ENCODE measurements around the gene VSTM2B.

Gene VSTM2B

DNA sequence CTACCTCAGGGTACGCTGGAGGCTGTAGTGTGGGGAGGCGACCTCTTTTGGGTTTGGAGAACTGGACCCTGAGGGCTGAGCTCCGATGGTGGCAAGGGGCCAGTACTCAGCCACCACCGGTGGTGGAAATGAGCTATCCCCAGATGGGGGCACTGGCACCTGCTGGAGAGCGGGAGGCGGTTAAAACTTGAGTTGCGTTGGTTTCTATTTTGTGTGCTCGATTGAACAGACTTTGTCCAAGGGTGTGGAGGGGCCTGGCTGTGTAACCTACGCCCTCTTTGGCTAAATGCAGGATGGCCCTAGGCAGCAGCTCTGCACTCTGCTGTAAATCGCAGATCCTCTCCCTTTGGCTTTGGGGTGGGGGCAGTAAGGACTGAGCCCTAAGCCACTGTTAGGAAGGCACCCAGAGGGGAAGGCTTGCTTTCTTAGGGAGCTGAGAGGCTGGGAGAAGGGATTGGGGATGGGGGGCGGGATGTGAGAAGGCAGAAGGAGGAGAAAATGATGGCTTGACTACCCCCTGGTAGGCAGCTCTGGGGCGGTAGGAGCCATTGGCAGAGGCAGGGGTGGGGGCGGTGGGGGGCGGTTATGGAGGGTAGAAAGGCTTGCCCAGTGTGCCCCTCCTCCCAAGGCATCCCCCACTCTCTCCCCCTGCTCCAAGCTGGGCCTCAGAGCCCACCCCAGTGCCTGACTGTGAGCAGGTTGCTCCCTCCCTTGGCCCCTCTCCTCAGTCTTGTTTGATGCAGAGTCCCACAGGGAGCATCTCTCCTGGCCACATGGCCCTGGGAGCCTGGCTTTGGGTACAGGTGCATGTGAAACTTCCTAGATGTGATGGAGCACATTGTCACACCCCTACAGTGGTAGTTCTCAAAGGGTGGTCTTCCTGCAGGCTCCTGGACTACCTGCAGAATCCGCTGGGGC lies 5.0 kb downstream of the VSTM2B start:
- DNase-seq (ENCODE audit: low read depth), result no peak
- H3K4me3 ChIP-seq (ENCODE audit: low read depth, low read length), result no peak overlapping the region
- TF ChIP-seq POLR2A (IDR thresholded peaks at IDR 0.05; ENCODE audit: extremely low read depth, insufficient read length) (no peak), MYC (IDR thresholded peaks at IDR 0.05; ENCODE audit: low read depth, low read length) (no peak)
- TF ChIP-seq, protein P1, sequence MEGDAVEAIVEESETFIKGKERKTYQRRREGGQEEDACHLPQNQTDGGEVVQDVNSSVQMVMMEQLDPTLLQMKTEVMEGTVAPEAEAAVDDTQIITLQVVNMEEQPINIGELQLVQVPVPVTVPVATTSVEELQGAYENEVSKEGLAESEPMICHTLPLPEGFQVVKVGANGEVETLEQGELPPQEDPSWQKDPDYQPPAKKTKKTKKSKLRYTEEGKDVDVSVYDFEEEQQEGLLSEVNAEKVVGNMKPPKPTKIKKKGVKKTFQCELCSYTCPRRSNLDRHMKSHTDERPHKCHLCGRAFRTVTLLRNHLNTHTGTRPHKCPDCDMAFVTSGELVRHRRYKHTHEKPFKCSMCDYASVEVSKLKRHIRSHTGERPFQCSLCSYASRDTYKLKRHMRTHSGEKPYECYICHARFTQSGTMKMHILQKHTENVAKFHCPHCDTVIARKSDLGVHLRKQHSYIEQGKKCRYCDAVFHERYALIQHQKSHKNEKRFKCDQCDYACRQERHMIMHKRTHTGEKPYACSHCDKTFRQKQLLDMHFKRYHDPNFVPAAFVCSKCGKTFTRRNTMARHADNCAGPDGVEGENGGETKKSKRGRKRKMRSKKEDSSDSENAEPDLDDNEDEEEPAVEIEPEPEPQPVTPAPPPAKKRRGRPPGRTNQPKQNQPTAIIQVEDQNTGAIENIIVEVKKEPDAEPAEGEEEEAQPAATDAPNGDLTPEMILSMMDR (IDR thresholded peaks at IDR 0.05; ENCODE audit: low read depth, low read length), result no peak
- TF ChIP-seq, protein P2, sequence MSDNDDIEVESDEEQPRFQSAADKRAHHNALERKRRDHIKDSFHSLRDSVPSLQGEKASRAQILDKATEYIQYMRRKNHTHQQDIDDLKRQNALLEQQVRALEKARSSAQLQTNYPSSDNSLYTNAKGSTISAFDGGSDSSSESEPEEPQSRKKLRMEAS (IDR thresholded peaks at IDR 0.05; ENCODE audit: low read depth, low read length), result no peak

DNA sequence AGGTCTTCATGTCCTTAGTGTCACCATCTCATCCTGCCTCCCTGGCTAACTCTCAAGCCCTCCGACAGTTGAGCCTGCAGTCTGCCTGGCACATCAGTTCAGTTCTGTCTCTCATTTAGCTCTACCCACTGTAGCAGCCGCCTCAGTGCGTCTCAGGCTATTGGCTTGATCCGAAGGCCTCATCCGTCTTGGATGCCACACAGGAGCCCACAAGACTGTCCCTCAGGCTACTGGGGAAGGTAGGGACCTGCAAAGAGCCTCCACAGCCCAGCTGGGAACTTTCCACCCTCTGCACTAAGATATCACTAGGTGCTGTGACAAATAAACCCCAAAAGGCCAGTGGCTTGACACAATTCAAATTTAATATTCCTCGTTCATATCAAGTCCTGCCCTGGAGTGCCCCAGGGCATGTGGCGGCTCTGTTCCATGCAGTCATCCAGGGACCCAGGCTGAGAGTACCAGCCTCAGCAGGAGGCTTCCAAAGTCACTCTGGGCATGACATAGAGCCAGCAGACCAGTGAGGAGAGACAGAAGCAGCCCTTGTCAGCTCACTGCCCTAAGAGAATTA lies 5.7 kb downstream of the VSTM2B start:
- no peak for TF ChIP-seq MYC (IDR thresholded peaks at IDR 0.05; ENCODE audit: low read depth, low read length)
- no peak for TF ChIP-seq POLR2A (IDR thresholded peaks at IDR 0.05; ENCODE audit: extremely low read depth, insufficient read length)
- TF ChIP-seq, protein P2 (IDR thresholded peaks at IDR 0.05; ENCODE audit: low read depth, low read length), result no peak
- TF ChIP-seq, protein P1 (IDR thresholded peaks at IDR 0.05; ENCODE audit: low read depth, low read length), result no peak
- no peak for DNase-seq (ENCODE audit: low read depth)
- no peak overlapping the region for H3K4me3 ChIP-seq (ENCODE audit: low read depth, low read length)

DNA sequence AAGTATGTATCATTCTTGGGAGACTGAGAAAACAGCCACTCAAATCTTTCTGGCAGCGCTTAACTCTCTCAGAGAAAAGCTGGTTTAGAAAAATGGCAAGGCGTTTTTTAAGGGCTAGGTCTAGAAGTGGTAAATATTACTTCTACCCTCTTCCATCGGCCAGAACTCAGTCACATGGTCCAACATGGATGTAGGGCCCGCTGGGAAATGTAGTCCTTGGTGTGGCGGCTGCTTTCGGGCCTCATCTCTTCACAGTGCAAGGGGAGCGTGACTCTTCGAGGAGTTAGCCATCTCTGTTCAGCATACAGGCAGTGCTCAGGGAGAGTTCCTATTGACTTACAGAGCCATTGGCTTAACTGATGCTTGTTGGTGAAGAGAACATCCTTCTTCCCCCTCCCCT lies 6.3 kb downstream of the VSTM2B start:
- DNase-seq (ENCODE audit: low read depth), result no peak
- H3K4me3 ChIP-seq (ENCODE audit: low read depth, low read length), result no peak overlapping the region
- no peak for TF ChIP-seq MYC (IDR thresholded peaks at IDR 0.05; ENCODE audit: low read depth, low read length)
- TF ChIP-seq, protein P2 (IDR thresholded peaks at IDR 0.05; ENCODE audit: low read depth, low read length), result no peak

DNA sequence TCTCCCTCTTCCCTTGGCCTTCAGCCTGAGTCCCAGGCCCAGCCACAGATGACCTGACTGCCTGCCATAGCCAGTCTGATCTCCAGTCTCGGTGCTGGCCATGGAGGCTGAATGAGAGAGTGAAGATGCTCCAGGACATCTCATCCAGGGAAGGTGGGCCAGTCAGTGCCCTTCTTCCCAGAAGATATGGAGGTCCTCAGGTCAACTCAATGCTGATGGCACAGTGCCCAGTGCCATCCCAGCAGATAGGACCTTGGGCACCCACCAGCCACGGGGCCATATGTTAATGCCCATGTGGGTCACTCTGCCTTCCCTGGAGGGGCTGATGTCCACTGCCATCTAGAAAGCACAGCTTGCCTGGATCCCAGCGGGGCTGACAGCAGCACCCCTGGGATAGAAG lies 7.2 kb downstream of the VSTM2B start:
- TF ChIP-seq MYC (IDR thresholded peaks at IDR 0.05; ENCODE audit: low read depth, low read length), result no peak
- TF ChIP-seq, protein P2 (IDR thresholded peaks at IDR 0.05; ENCODE audit: low read depth, low read length), result no peak
- TF ChIP-seq POLR2A (IDR thresholded peaks at IDR 0.05; ENCODE audit: extremely low read depth, insufficient read length), result no peak
- TF ChIP-seq, protein P1 (IDR thresholded peaks at IDR 0.05; ENCODE audit: low read depth, low read length), result no peak
- H3K4me3 ChIP-seq (ENCODE audit: low read depth, low read length), result no peak overlapping the region
- no peak for DNase-seq (ENCODE audit: low read depth)

DNA sequence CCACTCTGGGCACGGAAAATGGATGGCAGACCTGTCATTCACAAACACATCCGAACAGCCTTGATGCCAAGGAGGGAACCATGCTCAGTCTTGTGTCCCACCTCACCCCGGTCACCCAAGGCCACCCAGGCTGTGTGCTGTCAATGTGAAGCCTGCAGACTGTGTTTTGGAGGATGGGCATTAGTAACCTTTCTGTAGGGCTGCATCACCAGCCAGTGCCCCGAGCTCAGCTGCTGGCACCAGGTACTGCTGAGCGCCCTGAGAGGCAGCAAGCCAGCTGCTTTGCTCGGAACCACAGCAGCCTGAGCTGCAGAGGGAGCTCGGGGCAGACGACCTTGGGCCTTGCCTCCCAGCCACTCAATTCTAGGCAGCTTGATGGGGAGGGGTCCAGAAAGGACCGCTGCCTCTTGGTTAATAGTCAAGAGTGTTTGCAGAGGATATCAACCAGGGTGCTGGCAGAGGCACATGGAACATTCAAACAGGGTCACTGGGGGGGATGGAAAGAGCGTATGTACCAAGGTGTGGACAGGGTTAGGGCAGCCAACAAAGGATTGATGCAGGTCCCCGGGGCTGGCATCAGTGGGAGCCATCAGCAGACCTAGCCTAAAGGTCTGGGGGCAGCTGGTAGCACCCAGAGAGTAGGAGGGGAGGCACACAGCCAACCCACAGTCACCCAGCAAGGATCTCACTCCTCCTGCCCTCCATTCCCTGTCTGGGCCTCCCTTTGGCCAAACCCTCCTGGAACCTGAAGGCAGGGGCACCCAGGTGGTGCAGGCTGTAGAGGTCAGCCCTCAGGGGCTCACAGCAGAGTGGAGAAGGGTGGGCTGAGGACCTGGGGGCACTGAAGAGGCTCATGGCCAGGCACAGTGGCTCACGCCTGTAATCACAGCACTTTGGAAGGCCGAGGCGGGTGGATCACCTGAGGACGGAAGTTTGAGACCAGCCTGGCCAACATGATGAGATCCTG lies 8.1 kb downstream of the VSTM2B start:
- TF ChIP-seq, protein P2 (IDR thresholded peaks at IDR 0.05; ENCODE audit: low read depth, low read length), result no peak
- TF ChIP-seq MYC (IDR thresholded peaks at IDR 0.05; ENCODE audit: low read depth, low read length), result no peak
- TF ChIP-seq, protein P1 (IDR thresholded peaks at IDR 0.05; ENCODE audit: low read depth, low read length), result no peak
- no peak overlapping the region for H3K4me3 ChIP-seq (ENCODE audit: low read depth, low read length)
- DNase-seq (ENCODE audit: low read depth), result no peak
